Mesendoderm (in vitro differentiated cells): ENCODE measurements around the gene CERS6.

ENCODE experiments used
- DNase-seq: peaks from one replicate; pipeline ENCODE4 v3.0.0; 2013
- H2AK5ac ChIP-seq: 2 replicates; pipeline ENCODE4 v1.6.1; 2013; ENCODE audit warnings: low read length, inconsistent platforms
- H2BK120ac ChIP-seq: 2 replicates; pipeline ENCODE4 v1.6.1; 2013; ENCODE audit warnings: low read depth, mild to moderate bottlenecking, low read length, moderate library complexity, mixed read lengths
- H2BK15ac ChIP-seq: replicated peaks from 2 replicates; pipeline ENCODE4 v1.6.1; 2013; ENCODE audit warnings: low read depth, mild to moderate bottlenecking, moderate library complexity
- H2BK5ac ChIP-seq: 2 replicates; pipeline ENCODE4 v1.6.1; 2013; ENCODE audit warnings: low read length, inconsistent platforms
- H3K18ac ChIP-seq: 2 replicates; pipeline ENCODE4 v1.6.1; 2013; ENCODE audit warnings: mild to moderate bottlenecking, low read length, mixed read lengths
- H3K23ac ChIP-seq: one replicate; pipeline ENCODE4 v1.6.1; 2013; ENCODE audit warnings: low read length
- H3K27ac ChIP-seq: 2 replicates; pipeline ENCODE4 v1.5.1; 2013; ENCODE audit warnings: low read depth, mild to moderate bottlenecking, inconsistent platforms, low read length, moderate library complexity
- H3K27me3 ChIP-seq: 2 replicates; pipeline ENCODE4 v1.6.1; 2013; ENCODE audit warnings: low read length, control low read depth, mild to moderate bottlenecking, inconsistent platforms; ENCODE audit not compliant: insufficient read depth, poor library complexity
- H3K36me3 ChIP-seq: 2 replicates; pipeline ENCODE4 v1.6.1; 2013; ENCODE audit warnings: low read length, inconsistent platforms; ENCODE audit not compliant: control insufficient read depth, insufficient read depth
- H3K4ac ChIP-seq: one replicate; pipeline ENCODE4 v1.6.1; 2013; ENCODE audit warnings: low read depth, mild to moderate bottlenecking, low read length, moderate library complexity
- H3K4me1 ChIP-seq: 2 replicates; pipeline ENCODE4 v1.6.1; 2013; ENCODE audit warnings: low read depth, low read length, inconsistent platforms; ENCODE audit not compliant: control insufficient read depth
- H3K4me2 ChIP-seq: 2 replicates; pipeline ENCODE4 v1.6.1; 2013; ENCODE audit warnings: low read length
- H3K4me3 ChIP-seq: 2 replicates; pipeline ENCODE4 v1.5.1; 2013; ENCODE audit warnings: mild to moderate bottlenecking, low read length
- H3K56ac ChIP-seq: one replicate; pipeline ENCODE4 v1.6.1; 2013; ENCODE audit warnings: low read length
- H3K79me1 ChIP-seq: 2 replicates; pipeline ENCODE4 v1.6.1; 2013; ENCODE audit warnings: low read length, inconsistent platforms
- H3K79me2 ChIP-seq: 2 replicates; pipeline ENCODE4 v1.6.1; 2013; ENCODE audit warnings: mild to moderate bottlenecking, low read length; ENCODE audit not compliant: control insufficient read depth, insufficient read depth
- H3K9ac ChIP-seq: 2 replicates; pipeline ENCODE4 v1.6.1; 2013; ENCODE audit warnings: low read length, inconsistent platforms
- H4K5ac ChIP-seq: one replicate; pipeline ENCODE4 v1.6.1; 2013; ENCODE audit warnings: low read length
- H4K8ac ChIP-seq: one replicate; pipeline ENCODE4 v1.6.1; 2013; ENCODE audit warnings: low read depth, mild to moderate bottlenecking, control low read depth, low read length, moderate library complexity
- WGBS: extraction: QIAGEN DNeasy Blood & Tissue Kit; methylation state at CpG from one replicate; pipeline ENCODE4 v1.1.7; 2013; ENCODE audit warnings: low lambda C conversion rate, missing lambda C conversion rate; ENCODE audit not compliant: insufficient coverage; ENCODE audit errors: extremely low coverage; 5-methylcytosine and 5-hydroxymethylcytosine counted together

Gene CERS6

GRCh38 chr2:168731002-168731401, 274.9 kb downstream of the CERS6 start:
- H2AK5ac ChIP-seq = no peak overlapping the region
- H3K79me1 ChIP-seq = no peaks in the 10 kb centered on the region
- H2BK15ac ChIP-seq = no peak overlapping the region
- no peak overlapping the region for H3K27ac ChIP-seq
- peaks cover 8% of the 10 kb centered on the region for H3K4me1 ChIP-seq
- H3K4me3 ChIP-seq = no peak overlapping the region
- no peak for DNase-seq
- H3K4ac ChIP-seq = no peak overlapping the region
- H3K9ac ChIP-seq = no peak overlapping the region
- no peak overlapping the region for H3K23ac ChIP-seq
- H2BK5ac ChIP-seq = no peak overlapping the region
- no peak overlapping the region for H4K5ac ChIP-seq
- no peak overlapping the region for H3K4me2 ChIP-seq
- no peaks in the 10 kb centered on the region for H3K27me3 ChIP-seq
- H3K79me2 ChIP-seq = no peaks in the 10 kb centered on the region
- no peak overlapping the region for H2BK120ac ChIP-seq
- no peak overlapping the region for H3K18ac ChIP-seq
- H3K36me3 ChIP-seq = no peaks in the 10 kb centered on the region
- H4K8ac ChIP-seq = no peak overlapping the region
- H3K56ac ChIP-seq = no peak overlapping the region
- no CpG with 5 or more reads among the region's 2 CpGs for WGBS

- Histone ChIP-seq H2BK120ac (no peak overlapping the region), H3K4me2 (no peak overlapping the region), H3K4ac (no peak overlapping the region), H2AK5ac (no peak overlapping the region), H4K5ac (no peak overlapping the region), H3K27ac (no peak overlapping the region), H2BK5ac (no peak overlapping the region), H3K79me2 (no peaks in the 10 kb centered on the region), H3K36me3 (no peaks in the 10 kb centered on the region), H2BK15ac (no peak overlapping the region), H4K8ac (no peak overlapping the region), H3K18ac (no peak overlapping the region), H3K9ac (no peak overlapping the region), H3K27me3 (no peaks in the 10 kb centered on the region), H3K56ac (no peak overlapping the region), H3K4me1 (peaks cover 8% of the 10 kb centered on the region), H3K23ac (no peak overlapping the region), H3K4me3 (no peak overlapping the region), H3K79me1 (no peaks in the 10 kb centered on the region)
- no CpG with 5 or more reads among the region's 3 CpGs for WGBS
- DNase-seq = peak; percentile 77
These were observed 275.5 kb downstream of the CERS6 start for GRCh38 chr2:168731616-168732015.

- Histone ChIP-seq H4K5ac (no peak overlapping the region), H3K27ac (no peak overlapping the region), H3K56ac (no peak overlapping the region), H3K79me2 (no peaks in the 10 kb centered on the region), H4K8ac (no peak overlapping the region), H3K4me3 (no peak overlapping the region), H2BK5ac (no peak overlapping the region), H2BK15ac (no peak overlapping the region), H3K27me3 (no peaks in the 10 kb centered on the region), H2BK120ac (no peak overlapping the region), H3K4ac (no peak overlapping the region), H3K18ac (no peak overlapping the region), H3K36me3 (no peaks in the 10 kb centered on the region), H3K23ac (no peak overlapping the region), H3K4me2 (no peak overlapping the region), H3K79me1 (no peaks in the 10 kb centered on the region), H2AK5ac (no peak overlapping the region), H3K4me1 (peaks cover 8% of the 10 kb centered on the region), H3K9ac (no peak overlapping the region)
- no CpG with 5 or more reads among the region's 2 CpGs for WGBS
- DNase-seq = no peak
These were observed 276.0 kb downstream of the CERS6 start for GRCh38 chr2:168732100-168732499.

- no peak overlapping the region for H2BK120ac ChIP-seq
These were observed 276.4 kb downstream of the CERS6 start for GRCh38 chr2:168732506-168732905.

GRCh38 chr2:168734199-168734760, 278.2 kb downstream of the CERS6 start:
- no peak overlapping the region for H3K18ac ChIP-seq
- H2AK5ac ChIP-seq = no peak overlapping the region
- H4K8ac ChIP-seq = no peak overlapping the region
- H3K27ac ChIP-seq = no peak overlapping the region
- H3K4ac ChIP-seq = no peak overlapping the region
- H4K5ac ChIP-seq = no peak overlapping the region
- WGBS = no CpG with 5 or more reads among the region's 6 CpGs
- H2BK15ac ChIP-seq = no peak overlapping the region
- no peak overlapping the region for H3K56ac ChIP-seq
- no peaks in the 10 kb centered on the region for H3K79me1 ChIP-seq
- H2BK5ac ChIP-seq = no peak overlapping the region
- H3K9ac ChIP-seq = no peak overlapping the region
- no peaks in the 10 kb centered on the region for H3K36me3 ChIP-seq
- no peak overlapping the region for H3K4me2 ChIP-seq
- no peak overlapping the region for H2BK120ac ChIP-seq
- H3K27me3 ChIP-seq = no peaks in the 10 kb centered on the region
- peaks cover 8% of the 10 kb centered on the region for H3K4me1 ChIP-seq
- no peak overlapping the region for H3K23ac ChIP-seq
- no peak overlapping the region for H3K4me3 ChIP-seq
- DNase-seq = no peak
- no peaks in the 10 kb centered on the region for H3K79me2 ChIP-seq

More at GRCh38 chr2:168732506-168732905, 276.4 kb downstream of the CERS6 start:
- H3K56ac ChIP-seq = no peak overlapping the region
- no peak overlapping the region for H3K18ac ChIP-seq
- no peaks in the 10 kb centered on the region for H3K79me2 ChIP-seq
- no peak overlapping the region for H4K5ac ChIP-seq
- H3K27me3 ChIP-seq = no peaks in the 10 kb centered on the region
- no peak overlapping the region for H2AK5ac ChIP-seq
- H2BK5ac ChIP-seq = no peak overlapping the region
- no peaks in the 10 kb centered on the region for H3K79me1 ChIP-seq
- H3K4me3 ChIP-seq = no peak overlapping the region
- H4K8ac ChIP-seq = no peak overlapping the region
- H3K4me1 ChIP-seq = peaks cover 8% of the 10 kb centered on the region
- no peak for DNase-seq
- H3K4ac ChIP-seq = no peak overlapping the region
- H3K23ac ChIP-seq = no peak overlapping the region
- H3K9ac ChIP-seq = no peak overlapping the region
- no peak overlapping the region for H3K4me2 ChIP-seq
- no peak overlapping the region for H2BK15ac ChIP-seq
- no peaks in the 10 kb centered on the region for H3K36me3 ChIP-seq
- H3K27ac ChIP-seq = no peak overlapping the region
